HG03039 (cell line): ENCODE results near the gene RNF4.

Experiments used
- ATAC-seq: cut with Tn5 transposase; IDR thresholded peaks from one replicate; pipeline ENCODE4 v1.9.1; 2021; ENCODE audit warnings: mild to moderate bottlenecking, moderate library complexity; ENCODE audit not compliant: unreplicated experiment

RNF4 gene

DNA sequence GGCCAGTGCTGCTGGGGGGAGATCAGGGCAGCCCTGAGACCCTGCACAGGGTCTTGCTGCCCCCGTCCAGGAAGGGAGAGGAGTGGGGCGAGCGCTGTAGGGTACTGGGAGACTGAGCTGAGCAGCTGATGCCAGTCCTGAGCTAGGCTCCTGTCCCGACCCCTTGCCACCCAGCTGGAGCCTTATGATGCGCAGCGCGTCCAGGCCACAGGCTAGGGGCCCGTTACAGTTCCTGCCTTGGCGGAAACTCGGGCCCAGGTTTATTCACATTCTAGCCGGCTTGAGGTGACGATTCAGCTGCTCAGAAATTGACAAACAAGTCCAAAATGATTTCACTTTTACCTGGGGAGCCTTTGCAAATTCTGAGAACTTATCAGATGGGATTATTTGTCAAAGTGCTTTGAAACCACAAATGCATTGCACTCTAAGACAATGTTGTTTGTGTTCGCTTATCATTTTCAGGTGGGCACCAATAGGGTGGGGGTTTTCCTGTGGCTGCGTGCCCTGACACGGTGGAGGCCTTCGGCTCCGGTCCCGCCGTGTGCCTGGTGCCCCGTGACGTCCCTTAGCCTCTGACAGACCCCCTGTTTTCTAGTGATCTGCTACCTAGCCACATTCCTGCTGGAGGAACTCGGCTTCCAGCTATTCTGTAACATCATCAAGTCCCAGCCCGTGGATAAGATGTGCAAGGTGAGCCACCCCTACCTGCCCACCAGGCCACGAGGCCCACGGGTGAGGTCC, 31.3 kb upstream of the RNF4 start:
- no peak for ATAC-seq

DNA sequence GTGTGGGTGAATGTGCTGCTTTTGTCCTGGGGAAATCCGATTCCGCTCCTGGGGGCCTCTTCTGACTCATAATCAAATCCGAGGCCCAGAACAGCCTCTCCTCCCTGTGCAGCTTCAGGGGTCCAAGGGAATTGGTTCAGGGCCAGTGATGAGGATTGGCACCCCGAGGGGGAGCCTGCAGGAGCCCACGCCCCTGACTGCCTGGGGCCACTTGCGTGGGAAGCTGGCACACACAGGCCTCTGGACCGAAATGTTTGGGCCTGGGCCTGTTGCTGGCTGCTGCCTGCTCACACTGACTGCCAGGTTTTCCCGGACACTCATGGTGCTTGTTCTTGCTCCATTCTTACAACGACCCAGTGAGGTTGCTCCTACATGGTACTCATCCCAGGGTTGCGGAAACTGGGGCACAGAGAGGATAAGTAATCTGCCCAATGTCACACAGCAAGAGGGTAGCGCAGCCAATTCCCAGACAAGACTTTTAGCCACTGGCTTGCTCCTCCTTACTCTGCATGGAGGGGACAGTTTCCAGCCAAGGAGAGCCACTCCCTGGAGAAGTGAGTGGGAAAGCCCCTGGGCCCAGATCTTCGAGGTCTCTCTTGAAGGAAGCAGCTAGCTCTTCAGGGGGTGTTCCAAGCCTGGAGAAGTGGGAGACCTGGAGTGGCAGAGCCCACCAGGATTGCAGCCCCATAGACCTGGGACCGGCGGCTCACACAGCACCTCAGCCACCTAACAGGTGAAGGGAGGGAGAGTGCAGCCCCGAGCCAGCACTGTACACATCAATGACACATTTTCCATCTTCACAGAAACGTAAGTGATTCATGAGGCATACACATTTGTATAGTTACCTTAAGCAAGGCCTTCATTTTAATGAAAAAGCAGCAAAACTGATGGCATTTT, 29.8 kb upstream of the RNF4 start:
- ATAC-seq, result no peak

DNA sequence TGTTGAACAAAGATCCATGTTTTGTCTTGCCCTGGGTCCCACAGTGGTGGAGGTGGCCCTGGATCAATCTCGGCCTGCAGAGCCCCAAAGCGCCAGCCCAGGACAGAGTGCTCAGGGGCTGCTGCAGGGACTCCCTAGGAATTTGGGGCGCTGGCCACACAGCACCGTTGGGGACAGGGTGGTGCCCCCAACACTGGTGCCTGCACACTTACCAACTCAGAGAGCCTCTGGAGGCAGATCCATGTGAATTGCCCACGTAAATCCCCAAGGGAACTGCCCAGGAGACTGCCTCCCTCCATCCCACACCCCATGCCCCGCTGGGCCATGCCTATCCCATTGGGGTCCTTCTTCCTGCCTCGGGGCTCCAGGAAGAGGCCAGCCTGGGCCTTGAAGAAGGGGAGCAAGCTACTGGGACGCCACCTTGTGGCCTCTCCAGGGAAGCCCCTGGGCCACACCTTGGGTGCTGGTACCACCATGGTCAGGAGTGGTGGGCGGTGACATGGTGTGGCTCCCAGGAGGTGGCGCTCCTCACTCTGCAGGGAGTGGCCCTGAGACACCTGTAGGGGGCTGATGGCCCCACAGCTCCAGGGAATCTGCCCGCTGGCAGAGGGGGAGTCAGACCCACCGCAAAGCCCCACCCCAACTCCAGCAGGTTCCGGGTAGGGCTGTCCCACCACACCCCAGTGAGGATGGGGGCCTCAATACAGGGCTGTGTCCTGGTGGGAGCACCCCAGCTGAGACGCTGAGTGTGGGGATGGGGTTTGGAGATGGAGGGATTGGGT, 27.3 kb upstream of the RNF4 start:
- ATAC-seq, result no peak

DNA sequence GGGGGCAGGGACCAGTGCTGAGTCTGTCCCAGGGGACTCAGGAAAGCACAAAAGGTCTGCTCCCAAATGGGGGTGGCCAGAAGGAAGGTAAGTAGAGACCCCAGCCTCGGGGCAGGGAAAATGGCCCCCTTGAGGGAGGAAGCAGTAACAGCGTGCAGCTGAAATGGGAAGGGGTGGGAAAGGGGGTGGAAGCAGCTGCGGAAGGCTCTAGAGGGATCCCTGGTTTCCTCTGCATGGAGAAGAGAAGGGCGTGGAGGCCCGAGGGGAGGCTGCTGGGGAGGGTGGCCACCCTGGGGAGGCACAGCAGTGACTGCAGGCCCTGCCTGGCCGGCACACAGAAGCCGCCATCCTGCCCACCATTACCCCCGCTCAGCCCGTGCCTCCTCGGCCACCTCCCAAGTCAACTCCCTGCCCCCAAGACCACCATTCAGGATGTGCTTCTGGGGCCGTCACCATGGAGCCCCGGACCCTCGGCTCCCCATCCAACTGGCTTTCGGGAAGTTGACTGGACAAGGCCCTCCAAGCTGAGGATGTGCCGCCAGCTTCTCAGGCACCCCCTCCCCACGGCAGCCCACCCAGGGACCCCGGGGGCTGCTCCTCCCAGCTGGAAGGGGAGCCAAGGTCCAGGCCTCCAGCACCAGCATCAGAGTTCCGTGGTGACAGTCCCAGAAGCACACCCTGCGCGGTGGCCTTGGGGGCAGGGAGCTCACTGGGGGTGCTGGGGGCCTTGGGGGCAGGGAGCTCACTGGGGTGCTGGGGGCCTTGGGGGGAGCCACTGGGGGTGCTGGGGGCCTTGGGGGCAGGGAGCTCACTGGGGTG, 26.5 kb upstream of the RNF4 start:
- ATAC-seq, result no peak

DNA sequence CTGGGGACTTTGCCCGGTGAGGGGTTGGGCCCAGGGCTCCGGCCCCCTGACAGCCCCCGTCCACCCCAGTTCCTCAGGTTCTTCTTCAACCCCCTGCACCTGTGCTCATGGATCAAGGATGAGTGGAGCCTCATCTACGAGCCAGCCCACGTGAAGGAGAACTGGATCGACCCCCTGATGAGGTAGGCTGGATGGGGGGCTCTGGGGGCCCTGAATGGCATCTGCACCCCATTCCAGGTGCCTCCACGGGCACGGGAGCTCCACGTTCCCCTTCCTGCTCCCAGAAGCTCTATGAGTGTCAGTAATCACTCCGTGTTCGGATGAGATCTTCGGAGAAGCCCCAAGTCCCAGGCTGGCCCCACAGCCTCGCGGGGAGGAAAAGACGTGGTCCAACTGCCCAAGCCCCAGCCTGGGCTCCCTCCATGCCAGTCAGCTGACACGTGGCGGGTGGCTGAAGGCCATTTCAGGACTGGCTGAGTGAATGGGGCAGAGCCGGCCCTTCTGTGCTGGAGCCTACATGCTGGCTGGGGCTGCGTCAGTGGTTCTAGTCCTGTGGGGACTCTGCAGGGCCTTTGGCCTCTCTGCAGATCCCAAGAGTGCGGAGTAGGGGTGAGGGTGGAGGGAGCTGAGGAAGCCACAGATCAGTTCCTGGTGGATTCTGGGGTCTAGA, 25.7 kb upstream of the RNF4 start:
- no peak for ATAC-seq

DNA sequence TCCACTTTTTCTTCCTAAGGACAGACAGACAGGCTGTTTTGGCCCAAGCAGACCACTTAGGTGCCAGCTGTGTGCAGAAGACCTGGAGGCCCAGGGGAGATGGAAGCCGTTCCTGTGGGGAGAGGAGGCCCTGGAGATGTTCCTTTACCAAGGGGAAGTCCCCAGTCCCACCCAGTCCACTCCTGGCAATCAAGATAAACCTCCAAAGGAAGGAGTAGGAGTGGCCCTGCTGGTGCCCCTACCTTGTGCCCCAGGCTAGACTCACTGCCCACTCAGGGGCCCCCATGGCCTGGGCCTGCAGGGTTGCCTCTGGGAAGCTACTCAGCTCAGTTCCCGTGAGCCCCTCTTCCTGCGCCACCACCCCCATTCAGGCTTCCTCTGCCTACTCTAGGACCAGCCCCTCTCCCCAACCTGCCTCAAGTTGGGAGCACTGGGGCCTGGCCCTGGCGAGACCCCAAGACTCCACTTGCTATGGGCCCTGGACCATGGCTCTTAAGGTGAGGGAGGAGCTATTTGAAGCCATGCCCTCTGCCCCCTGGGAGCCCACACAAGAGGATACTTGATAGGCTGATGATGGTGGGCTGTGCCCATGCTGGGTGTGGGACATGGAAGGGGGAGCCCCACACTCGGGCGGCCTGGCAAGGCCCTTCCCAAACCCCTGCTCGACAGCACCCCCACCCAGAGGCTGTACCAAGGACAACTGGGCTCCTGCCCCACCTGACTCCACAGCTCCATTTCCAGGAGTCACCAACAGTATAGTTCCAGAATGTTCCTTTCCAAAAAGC, 24.8 kb upstream of the RNF4 start:
- ATAC-seq, result no peak

DNA sequence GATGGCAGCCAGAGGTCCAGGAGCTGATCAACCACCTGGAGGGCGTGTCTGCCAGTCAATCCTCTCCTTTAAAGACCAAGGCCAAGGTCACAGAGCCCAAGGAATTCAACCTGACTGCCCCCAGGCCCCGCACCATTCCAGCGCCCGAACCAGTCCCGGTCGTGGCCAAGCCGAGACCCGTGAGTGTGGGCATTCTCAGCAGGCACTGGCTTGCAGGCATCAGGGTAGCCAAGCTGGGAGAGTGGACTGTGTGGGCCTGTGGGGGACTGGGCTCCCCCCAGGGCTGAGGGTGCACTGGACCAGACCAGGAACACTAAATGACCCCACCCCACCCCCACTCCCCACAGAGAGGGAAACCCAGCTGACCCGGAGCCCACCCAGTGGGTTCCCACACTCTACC, 23.8 kb upstream of the RNF4 start:
- ATAC-seq, result no peak

DNA sequence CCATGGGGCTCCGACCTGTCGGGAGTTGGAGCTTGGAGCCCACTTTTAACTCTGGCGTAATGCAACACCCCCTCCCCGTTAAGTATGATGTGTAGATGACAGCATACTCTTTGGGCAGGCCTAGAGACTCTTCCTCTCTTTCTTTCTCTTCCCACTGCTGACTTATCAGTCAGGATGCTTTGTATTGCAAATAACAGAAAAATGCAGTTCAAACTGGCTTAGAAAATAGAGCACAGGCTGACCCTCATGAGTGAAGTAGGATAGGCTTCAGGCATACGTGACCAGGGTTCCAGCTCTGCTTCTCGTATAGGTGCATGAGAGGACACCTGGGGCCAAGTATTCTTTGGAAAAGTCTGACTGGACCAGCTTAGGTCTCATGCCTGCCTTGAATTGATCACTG, 23.3 kb upstream of the RNF4 start:
- no peak for ATAC-seq

DNA sequence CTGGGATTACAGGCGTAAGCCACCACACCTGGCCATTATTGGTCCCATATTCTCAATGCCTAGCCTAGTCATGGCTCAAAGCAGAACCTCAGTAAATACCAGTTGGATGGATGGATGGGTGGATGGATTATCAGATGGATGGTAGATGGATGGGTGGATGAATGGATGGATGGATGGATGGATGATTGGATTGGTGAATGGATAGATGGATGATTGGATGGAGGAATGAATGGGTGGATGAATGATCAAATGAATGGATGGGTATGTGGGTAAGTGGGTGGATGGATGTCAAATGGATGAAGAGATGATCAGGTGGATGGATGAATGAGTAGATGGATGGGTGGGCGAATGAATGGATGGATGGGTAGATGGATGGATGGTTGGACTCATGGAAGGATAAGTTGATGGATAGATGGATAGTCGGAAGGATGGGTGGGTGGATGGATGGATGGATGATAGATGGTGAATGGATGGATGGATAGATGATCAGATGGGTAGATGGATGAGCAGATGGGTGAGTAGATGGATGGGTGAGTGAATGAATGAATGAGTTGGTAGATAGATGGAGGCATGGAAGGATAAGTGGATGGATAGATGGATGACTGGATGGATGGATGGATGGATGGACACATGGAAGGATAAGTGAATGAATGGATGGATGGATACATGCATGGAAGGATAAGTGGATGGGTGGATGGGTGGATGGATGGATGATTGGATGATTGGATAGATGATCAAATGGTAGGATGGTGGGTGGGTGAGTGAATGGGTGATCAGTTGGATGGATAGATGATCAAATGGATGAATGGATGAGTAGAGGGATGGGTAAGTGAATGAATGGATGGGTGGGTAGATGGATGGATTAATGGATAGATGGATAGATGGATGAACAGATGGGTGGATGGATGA, 22.0 kb upstream of the RNF4 start:
- no peak for ATAC-seq

DNA sequence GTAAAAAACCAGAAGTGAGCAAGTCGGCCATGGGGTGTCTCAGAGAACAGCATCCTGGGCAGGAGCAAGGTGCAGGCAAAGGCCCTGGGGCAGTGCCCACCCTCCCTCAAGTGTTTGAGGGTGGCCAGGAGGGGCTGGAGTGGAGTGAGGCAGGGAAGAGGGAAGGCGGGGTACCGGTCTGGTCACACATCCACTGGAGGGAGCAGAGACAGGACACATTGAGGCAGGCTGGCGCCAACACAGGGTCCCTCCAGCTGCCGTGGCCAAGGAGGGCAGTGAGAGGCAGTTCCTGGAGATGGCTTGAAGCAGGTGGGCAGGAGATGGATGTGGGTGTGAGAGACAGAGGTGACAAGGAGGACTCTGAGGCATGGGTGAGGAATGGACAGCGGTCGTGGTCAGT, 20.3 kb upstream of the RNF4 start:
- ATAC-seq, result no peak

DNA sequence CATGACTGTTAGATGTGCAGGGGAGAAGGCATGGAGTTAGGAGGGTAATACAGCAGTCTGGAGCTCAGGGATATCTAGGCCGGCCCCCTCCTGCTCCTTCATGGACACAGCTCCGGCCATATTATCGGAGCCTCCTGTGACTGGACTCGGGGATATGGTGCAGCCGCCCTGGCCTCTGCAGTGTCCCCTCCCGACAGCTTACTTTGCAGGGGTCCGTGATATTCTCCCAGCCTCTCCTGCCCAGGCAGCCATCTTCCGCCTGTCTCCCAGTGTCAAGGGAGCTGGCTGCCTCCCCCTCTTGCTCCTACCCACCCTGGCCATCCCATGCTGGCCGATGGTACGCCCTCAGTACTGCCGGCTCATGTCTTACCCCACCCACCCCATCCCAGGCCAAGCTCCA, 19.9 kb upstream of the RNF4 start:
- no peak for ATAC-seq

DNA sequence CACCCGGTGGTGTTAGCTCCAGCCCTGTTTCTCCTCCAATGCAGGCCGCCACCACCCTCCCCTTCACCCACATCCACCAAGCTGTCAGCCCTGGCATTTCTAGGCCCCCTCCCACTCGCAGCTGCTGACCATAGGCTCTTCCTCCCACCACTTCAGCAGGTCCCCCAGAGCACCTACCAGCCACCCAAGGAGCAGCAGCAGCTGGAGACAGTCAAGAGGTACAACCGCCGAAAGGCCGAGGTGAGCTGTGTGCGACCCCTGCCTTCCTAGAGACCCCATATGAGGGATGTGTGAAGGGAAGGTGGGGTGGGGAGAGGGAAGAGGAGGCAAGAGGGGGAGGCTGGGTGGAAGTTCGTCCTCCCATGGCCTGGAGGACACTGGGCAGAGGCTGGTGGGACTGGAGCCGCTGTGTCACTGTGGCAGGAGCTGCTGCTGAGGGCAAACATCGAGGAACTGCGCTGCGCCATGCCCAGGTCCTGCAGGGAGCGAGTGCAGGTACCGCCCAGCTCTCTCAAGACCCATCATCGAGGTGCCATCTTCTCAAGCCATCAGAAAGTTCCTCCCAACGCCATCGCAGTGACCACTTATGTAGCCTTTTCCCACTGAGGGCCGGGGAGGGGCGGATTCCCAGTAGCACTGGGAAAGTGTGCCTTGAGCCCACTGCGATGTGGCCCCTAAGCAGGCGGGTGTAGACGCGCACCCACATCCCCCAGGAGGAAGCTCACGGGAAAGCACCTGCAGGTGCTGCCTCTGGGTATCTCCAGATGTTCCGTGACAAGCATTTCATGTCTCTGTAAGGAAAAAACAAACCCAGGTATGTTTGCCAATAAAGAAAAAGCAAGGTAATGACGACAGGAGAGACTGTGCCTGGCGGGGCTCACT, 19.2 kb upstream of the RNF4 start:
- no peak for ATAC-seq

DNA sequence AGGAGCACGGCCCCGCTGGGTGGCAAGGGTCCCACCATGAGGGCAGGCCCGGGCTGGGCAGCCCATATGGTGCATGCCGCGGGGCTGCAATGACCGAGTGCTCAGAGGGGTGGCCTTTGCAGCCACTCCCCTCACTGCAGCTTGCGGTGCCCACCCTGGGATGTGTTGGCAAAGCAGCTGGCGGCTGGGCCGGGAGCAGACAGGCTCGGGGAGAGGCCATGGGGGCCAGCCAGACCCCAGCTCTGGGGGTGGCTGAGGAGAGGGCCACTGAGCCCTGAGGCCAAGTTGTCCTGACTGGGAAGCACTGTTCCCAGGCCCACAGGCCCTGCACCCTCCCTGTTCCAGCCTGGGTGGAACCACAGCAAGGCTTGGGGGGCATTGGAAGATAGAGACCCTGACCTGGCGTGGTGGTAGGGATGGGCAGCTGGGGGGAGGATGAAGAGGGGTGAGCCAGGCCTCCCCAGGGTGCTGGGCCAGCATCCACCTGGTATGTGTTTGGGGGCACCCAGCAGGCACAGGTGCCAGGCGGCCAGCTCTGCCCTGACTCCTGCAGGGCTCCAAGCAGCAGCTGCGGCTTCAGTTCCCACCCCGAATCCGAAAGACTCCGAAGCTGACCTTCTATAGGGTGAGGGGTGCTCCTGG, 18.4 kb upstream of the RNF4 start:
- no peak for ATAC-seq

DNA sequence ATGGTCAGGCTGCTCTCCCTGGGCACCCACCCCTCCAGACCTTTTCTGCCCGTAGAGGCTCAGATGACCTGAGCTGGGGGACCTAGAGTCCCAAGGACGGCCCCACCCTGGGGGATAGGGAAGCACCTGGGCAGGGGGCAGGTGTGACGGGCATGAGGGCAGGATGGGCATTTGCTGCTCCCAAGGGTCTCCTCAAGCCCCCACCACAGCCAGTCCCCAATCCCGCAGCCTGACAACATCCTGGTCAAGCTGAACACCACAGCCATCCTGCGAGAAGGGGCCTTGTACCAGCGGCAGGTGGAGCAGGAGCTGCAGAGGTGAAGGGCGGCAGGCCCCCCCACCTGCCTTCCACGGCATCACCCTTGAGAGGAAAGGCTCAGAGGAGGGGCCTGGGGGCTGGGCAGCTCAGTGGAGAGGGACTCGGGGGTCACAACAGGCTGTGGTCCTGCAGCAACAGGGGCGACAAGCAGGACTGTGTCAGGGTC, 17.8 kb upstream of the RNF4 start:
- no peak for ATAC-seq

DNA sequence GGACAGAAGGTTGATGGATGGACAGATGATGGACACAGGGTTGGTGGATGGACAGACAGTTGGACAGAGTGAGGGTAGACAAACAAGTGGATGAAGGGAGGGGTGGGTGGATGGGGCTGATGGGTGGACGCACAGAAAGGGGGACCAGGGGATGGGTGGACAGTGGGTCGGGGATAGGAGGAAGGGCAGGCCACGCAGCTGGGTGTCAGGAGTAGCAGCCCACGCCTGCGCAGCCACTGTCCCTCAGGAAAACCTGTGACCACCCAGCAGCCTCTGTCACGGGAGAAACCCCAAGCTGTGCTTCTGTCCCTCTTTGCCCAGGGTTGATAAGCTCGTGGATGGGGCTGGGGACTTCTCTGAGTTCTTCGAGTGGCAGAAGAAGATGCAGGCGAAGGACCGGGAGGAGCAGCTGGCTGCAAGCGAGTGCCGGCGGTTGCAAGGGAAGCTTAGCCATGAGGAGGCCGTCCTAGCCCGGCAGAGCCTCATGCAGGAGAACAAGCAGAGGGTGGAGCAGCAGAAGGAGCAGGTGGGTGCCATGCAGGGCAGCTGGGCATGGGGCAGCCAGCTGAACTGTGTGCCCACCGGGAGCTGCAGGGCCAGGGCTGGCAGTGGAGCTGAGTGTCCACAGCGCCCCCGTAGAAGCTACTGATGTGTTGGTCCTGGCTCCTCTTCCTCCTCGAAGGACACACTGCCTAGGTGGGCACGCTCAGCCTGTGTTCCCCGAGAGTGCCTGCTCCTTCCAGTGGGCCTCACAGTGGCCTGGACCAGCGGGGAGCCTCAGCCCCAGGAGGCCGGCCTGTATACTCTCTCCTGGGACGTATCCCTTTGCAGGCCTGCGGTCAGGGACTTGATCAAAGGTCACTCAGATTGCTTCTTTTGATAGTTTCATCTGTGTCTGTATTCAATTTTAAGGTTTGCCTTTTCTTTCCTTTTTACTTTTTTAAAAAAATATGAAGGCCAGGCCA, 16.8 kb upstream of the RNF4 start:
- no peak for ATAC-seq
